HepG2 (cell line): ENCODE measurements around the gene GHR. TPM values are rescaled to one million over a fixed set of nuclear protein-coding genes. Genes with fewer than 3 reads are reported as not detected.

ENCODE experiments used
- GABPA ChIP-seq, 2 experiments: IDR thresholded peaks; 2 replicates each; pipeline ENCODE4 v1.6.1; 2011 to 2016; ENCODE audit warnings: low read depth in 2 of 2, low read length in 1 of 2, missing biosample characterization in 1 of 2, missing genetic modification characterization in 1 of 2
- HMG20A ChIP-seq: IDR thresholded peaks from 2 replicates; pipeline ENCODE4 v1.6.1; 2016; ENCODE audit warnings: borderline replicate concordance
- ISX ChIP-seq: sonication (generic); formaldehyde crosslinking; conservative IDR thresholded peaks from 2 replicates; pipeline ENCODE4 v1.5.0; 2020; ENCODE audit warnings: missing genetic modification reagents
- NFKB2 ChIP-seq: sonication (generic); formaldehyde crosslinking; IDR thresholded peaks from 2 replicates; pipeline ENCODE4 v1.4.0; 2020; ENCODE audit warnings: missing genetic modification reagents, borderline replicate concordance
- PHF5A ChIP-seq: IDR thresholded peaks from one replicate; pipeline ENCODE4 v1.6.1; 2018; ENCODE audit warnings: low read depth, missing genetic modification reagents; ENCODE audit not compliant: unreplicated experiment
- PLSCR1 ChIP-seq: sonication (generic); formaldehyde crosslinking; IDR thresholded peaks from 2 replicates; pipeline ENCODE4 v1.5.0; 2020; ENCODE audit warnings: missing genetic modification reagents, mild to moderate bottlenecking, borderline replicate concordance
- RBM39 ChIP-seq: fragments of 200-400 bp; formaldehyde crosslinking; IDR thresholded peaks from one replicate; pipeline ENCODE4 v1.6.1; 2018; ENCODE audit warnings: antibody characterized with exemption, mild to moderate bottlenecking, low read depth, low read length; ENCODE audit not compliant: poor library complexity, severe bottlenecking
- RCOR2 ChIP-seq: IDR thresholded peaks from 2 replicates; pipeline ENCODE4 v1.6.1; 2016; ENCODE audit warnings: missing biosample characterization, missing genetic modification reagents
- REL ChIP-seq: sonication (generic); formaldehyde crosslinking; conservative IDR thresholded peaks from 2 replicates; pipeline ENCODE4 v1.8.0; 2022; ENCODE audit warnings: mild to moderate bottlenecking, missing genetic modification reagents, moderate library complexity
- SALL1 ChIP-seq: sonication (generic); formaldehyde crosslinking; IDR thresholded peaks from 2 replicates; pipeline ENCODE4 v1.8.0; 2022; ENCODE audit warnings: mild to moderate bottlenecking, missing genetic modification reagents
- SOX6 ChIP-seq, 2 experiments: fragments of 450-650 bp in 1 of 2; sonication (generic) in 1 of 2; formaldehyde crosslinking in 1 of 2; IDR thresholded peaks; 2 replicates each; pipeline versions ENCODE4 v1.4.0 to v1.6.1; 2017 to 2020; ENCODE audit warnings: antibody characterized with exemption in 1 of 2, mild to moderate bottlenecking in 1 of 2, missing genetic modification reagents in 1 of 2
- TEAD3 ChIP-seq: optimal IDR thresholded peaks from 2 replicates; pipeline ENCODE3; 2016; ENCODE audit warnings: borderline replicate concordance
- TMF1 ChIP-seq: sonication (generic); formaldehyde crosslinking; IDR thresholded peaks from 2 replicates; pipeline ENCODE4 v1.8.1; 2022; ENCODE audit warnings: low read depth, missing genetic modification reagents
- ZFP36 ChIP-seq: fragments of 150-350 bp; IDR thresholded peaks from 2 replicates; pipeline ENCODE4 v1.6.1; 2018; ENCODE audit warnings: borderline replicate concordance, low read length, low read depth; ENCODE audit not compliant: partially characterized antibody
- ZNF10 ChIP-seq: sonication (generic); formaldehyde crosslinking; IDR thresholded peaks from 2 replicates; pipeline ENCODE4 v1.4.0; 2020; ENCODE audit warnings: mild to moderate bottlenecking, low read depth, missing genetic modification reagents, borderline replicate concordance
- ZNF33A ChIP-seq: sonication (generic); formaldehyde crosslinking; IDR thresholded peaks from 2 replicates; pipeline ENCODE4 v1.5.1; 2020; ENCODE audit warnings: missing genetic modification reagents, mild to moderate bottlenecking, moderate library complexity, borderline replicate concordance
- ZNF446 ChIP-seq: sonication (generic); formaldehyde crosslinking; IDR thresholded peaks from 2 replicates; pipeline ENCODE4 v1.5.0; 2020; ENCODE audit warnings: mild to moderate bottlenecking, missing genetic modification reagents
- ZNF747 ChIP-seq: sonication (generic); formaldehyde crosslinking; IDR thresholded peaks from 2 replicates; pipeline ENCODE4 v1.8.1; 2023; ENCODE audit warnings: missing genetic modification reagents, mild to moderate bottlenecking, borderline replicate concordance
- ZSCAN31 ChIP-seq: sonication (generic); formaldehyde crosslinking; IDR thresholded peaks from 2 replicates; pipeline ENCODE4 v1.5.0; 2020; ENCODE audit warnings: low read depth, mild to moderate bottlenecking, missing genetic modification reagents
- polyA plus RNA-seq, 8 experiments: library from polyadenylated mRNA; depleted of rRNA in 3 of 8; stranded (reverse) in 7 of 8; unstranded in 1 of 8; fragments of >200 nt; fragmentation: Illumina TruSeq in 4 of 8; extraction: Trizol in 4 of 8; gene quantifications; 2 replicates each; pipeline versions ENCODE4 v1.2.1 to v1.2.3, GENCODE V29; 2011 to 2016; ENCODE audit warnings: low read depth in 4 of 8, missing spikeins in 1 of 8, mixed read lengths in 1 of 8; ENCODE audit not compliant: insufficient read depth in 1 of 8
- total RNA-seq, 5 experiments: library from RNA; depleted of rRNA; stranded (reverse); fragments of >200 nt; fragmentation: Illumina TruSeq; extraction: Trizol; gene quantifications; 2 replicates each; pipeline ENCODE4 v1.2.3, GENCODE V29; 2016; ENCODE audit warnings: low read depth in 1 of 5
- TF ChIP-seq, protein P1 (sequence below): sonication (generic); formaldehyde crosslinking; IDR thresholded peaks from 2 replicates; pipeline ENCODE4 v1.4.0; 2020; ENCODE audit warnings: missing genetic modification reagents
- TF ChIP-seq, protein P2 (sequence below): sonication (generic); formaldehyde crosslinking; IDR thresholded peaks from 2 replicates; pipeline ENCODE4 v1.4.0; 2020; ENCODE audit warnings: missing genetic modification reagents, borderline replicate concordance

GHR gene
- total and polyA plus RNA-seq, 2 of the 13 experiments (the other 11 are each of a cell fraction or from before 2014, with no cell fraction given): 0.07 TPM; not detected in 1

GRCh38 chr5:42423285-42424165, at the start of gene GHR (continued):
- TF ChIP-seq, protein P1, sequence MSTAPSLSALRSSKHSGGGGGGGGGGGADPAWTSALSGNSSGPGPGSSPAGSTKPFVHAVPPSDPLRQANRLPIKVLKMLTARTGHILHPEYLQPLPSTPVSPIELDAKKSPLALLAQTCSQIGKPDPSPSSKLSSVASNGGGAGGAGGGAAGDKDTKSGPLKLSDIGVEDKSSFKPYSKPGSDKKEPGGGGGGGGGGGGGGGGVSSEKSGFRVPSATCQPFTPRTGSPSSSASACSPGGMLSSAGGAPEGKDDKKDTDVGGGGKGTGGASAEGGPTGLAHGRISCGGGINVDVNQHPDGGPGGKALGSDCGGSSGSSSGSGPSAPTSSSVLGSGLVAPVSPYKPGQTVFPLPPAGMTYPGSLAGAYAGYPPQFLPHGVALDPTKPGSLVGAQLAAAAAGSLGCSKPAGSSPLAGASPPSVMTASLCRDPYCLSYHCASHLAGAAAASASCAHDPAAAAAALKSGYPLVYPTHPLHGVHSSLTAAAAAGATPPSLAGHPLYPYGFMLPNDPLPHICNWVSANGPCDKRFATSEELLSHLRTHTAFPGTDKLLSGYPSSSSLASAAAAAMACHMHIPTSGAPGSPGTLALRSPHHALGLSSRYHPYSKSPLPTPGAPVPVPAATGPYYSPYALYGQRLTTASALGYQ: no peak
- TF ChIP-seq ZNF10 (CRISPR knock-in tag): no peak
- peak; percentile 56; the same call in 1 of the 2 replicates for TF ChIP-seq NFKB2 (CRISPR knock-in tag)
- no peak for TF ChIP-seq PHF5A (CRISPR knock-in tag)
- TF ChIP-seq REL (CRISPR knock-in tag): no peak
- TF ChIP-seq SOX6 (IDR thresholded peaks at IDR 0.05): no peak
- no peak for TF ChIP-seq SOX6 (CRISPR knock-in tag; IDR thresholded peaks at IDR 0.05)
- no peak for TF ChIP-seq ZFP36
- no peak for TF ChIP-seq ZNF446 (CRISPR knock-in tag)
- TF ChIP-seq ZNF33A (CRISPR knock-in tag): no peak
- TF ChIP-seq RCOR2: no peak
- no peak for TF ChIP-seq PLSCR1 (CRISPR knock-in tag)
- TF ChIP-seq, protein P2, sequence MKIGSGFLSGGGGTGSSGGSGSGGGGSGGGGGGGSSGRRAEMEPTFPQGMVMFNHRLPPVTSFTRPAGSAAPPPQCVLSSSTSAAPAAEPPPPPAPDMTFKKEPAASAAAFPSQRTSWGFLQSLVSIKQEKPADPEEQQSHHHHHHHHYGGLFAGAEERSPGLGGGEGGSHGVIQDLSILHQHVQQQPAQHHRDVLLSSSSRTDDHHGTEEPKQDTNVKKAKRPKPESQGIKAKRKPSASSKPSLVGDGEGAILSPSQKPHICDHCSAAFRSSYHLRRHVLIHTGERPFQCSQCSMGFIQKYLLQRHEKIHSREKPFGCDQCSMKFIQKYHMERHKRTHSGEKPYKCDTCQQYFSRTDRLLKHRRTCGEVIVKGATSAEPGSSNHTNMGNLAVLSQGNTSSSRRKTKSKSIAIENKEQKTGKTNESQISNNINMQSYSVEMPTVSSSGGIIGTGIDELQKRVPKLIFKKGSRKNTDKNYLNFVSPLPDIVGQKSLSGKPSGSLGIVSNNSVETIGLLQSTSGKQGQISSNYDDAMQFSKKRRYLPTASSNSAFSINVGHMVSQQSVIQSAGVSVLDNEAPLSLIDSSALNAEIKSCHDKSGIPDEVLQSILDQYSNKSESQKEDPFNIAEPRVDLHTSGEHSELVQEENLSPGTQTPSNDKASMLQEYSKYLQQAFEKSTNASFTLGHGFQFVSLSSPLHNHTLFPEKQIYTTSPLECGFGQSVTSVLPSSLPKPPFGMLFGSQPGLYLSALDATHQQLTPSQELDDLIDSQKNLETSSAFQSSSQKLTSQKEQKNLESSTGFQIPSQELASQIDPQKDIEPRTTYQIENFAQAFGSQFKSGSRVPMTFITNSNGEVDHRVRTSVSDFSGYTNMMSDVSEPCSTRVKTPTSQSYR (CRISPR knock-in tag): no peak
- no peak for TF ChIP-seq RBM39
- peak; percentile 66 for TF ChIP-seq SALL1
- TF ChIP-seq GABPA (IDR thresholded peaks at IDR 0.05; ENCODE audit: low read depth, low read length): no peak
- TF ChIP-seq GABPA (CRISPR knock-in tag; IDR thresholded peaks at IDR 0.05; ENCODE audit: low read depth): no peak
- TF ChIP-seq TEAD3 (CRISPR knock-in tag): peak; percentile 93
- no peak for TF ChIP-seq ISX (CRISPR knock-in tag)
- no peak for TF ChIP-seq ZNF747 (CRISPR knock-in tag)
- TF ChIP-seq ZSCAN31: no peak
- TF ChIP-seq TMF1: no peak
- no peak for TF ChIP-seq HMG20A (CRISPR knock-in tag)
